ENCODE measurements around the gene PRKCH. TPM values are rescaled to one million over a fixed set of nuclear protein-coding genes. Genes with fewer than 3 reads are reported as not detected.

PRKCH gene
- total and polyA plus RNA-seq, 2 donors (not counting 3 experiments of a cell fraction or from before 2014, with no cell fraction given): 97.7 to 103 TPM

- BruUV-seq (replicated peaks): no TSS peak
Observed at GRCh38 chr14:61492474-61492873, 171.1 kb downstream of the PRKCH start.

GRCh38 chr14:61493239-61493638, 171.9 kb downstream of the PRKCH start:
- no peaks in the 10 kb centered on the region for H3K27me3 ChIP-seq (ENCODE audit: control insufficient read depth in 2 of 2, insufficient read depth in 2 of 2, low read length in 2 of 2)
- peaks cover 20% of the 10 kb centered on the region for H3K4me1 ChIP-seq (ENCODE audit: control insufficient read depth, extremely low read depth, insufficient read depth, low read length)
- intact Hi-C loops (cut with micrococcal nuclease): no loop called here
- no peak overlapping the region for H3K4me2 ChIP-seq (ENCODE audit: insufficient read depth, low read length)
- dilution Hi-C loops (cut with MboI; ENCODE audit: extremely low pct_ligation_motif_present, low sequenced_read_pairs): no loop called here
- no peaks in the 10 kb centered on the region for H3K9me3 ChIP-seq (replicated peaks; ENCODE audit: control insufficient read depth, insufficient read depth, low read length)
- H3K4me3 ChIP-seq (replicated peaks in 1 of 3; ENCODE audit: insufficient read depth in 1 of 3, low read depth in 1 of 3, low read length in 3 of 3): no peak overlapping the region
- no peak overlapping the region for H3K9ac ChIP-seq (replicated peaks; ENCODE audit: extremely low read depth, insufficient read depth, low read length)
- CTCF ChIA-PET: interaction anchor here (1.1 to 1.3 kb wide), 4 partner anchors 25 to 238 kb away, joined by 3 to 7 read pairs (median 4); no protein-coding TSS in a partner anchor
- no peaks in the 10 kb centered on the region for H3K9me1 ChIP-seq (replicated peaks; ENCODE audit: control insufficient read depth, extremely low read depth, insufficient read depth, low read length)
- no peak overlapping the region for H2AFZ ChIP-seq (ENCODE audit: low read depth, low read length)
- no peak for FAIRE-seq
- POLR2A ChIA-PET: interaction anchor here (0.9 kb wide), 1 partner anchor 11 kb away, joined by 5 read pairs; no protein-coding TSS in a partner anchor
- no peaks in the 10 kb centered on the region for H4K20me1 ChIP-seq (replicated peaks; ENCODE audit: control insufficient read depth, extremely low read depth, insufficient read depth, low read length)
- DNase-seq (ENCODE audit: low read depth, low spot score): peak; percentile 24
- H3K36me3 ChIP-seq (ENCODE audit: control insufficient read depth in 2 of 2, extremely low read depth in 1 of 2, insufficient read depth in 2 of 2, low read length in 2 of 2): peaks cover 8 to 9% of the 10 kb centered on the region in 2 experiments
- TF ChIP-seq POLR2A (IDR thresholded peaks at IDR 0.05; ENCODE audit: low read depth, low read length) (no peak), FOS (IDR thresholded peaks at IDR 0.05; ENCODE audit: borderline replicate concordance, insufficient read depth, low read length) (peak; percentile 26)
- no peak overlapping the region for H3K27ac ChIP-seq (ENCODE audit: insufficient read depth, low read depth, low read length)
- BruUV-seq (replicated peaks): no TSS peak
- H3K79me2 ChIP-seq (ENCODE audit: control insufficient read depth, insufficient read depth, low read length): no peaks in the 10 kb centered on the region

More at GRCh38 chr14:61492474-61492873, 171.1 kb downstream of the PRKCH start:
- H3K9ac ChIP-seq (replicated peaks; ENCODE audit: extremely low read depth, insufficient read depth, low read length): no peak overlapping the region
- DNase-seq (ENCODE audit: low read depth, low spot score): peak; percentile 17
- no peak overlapping the region for H3K4me3 ChIP-seq (replicated peaks in 1 of 3; ENCODE audit: insufficient read depth in 1 of 3, low read depth in 1 of 3, low read length in 3 of 3)
- H3K27me3 ChIP-seq (ENCODE audit: control insufficient read depth in 2 of 2, insufficient read depth in 2 of 2, low read length in 2 of 2): no peaks in the 10 kb centered on the region
- intact Hi-C loops (cut with micrococcal nuclease): no loop called here
- peaks cover 18% of the 10 kb centered on the region for H3K4me1 ChIP-seq (ENCODE audit: control insufficient read depth, extremely low read depth, insufficient read depth, low read length)
- TF ChIP-seq FOS (IDR thresholded peaks at IDR 0.05; ENCODE audit: borderline replicate concordance, insufficient read depth, low read length) (peak; percentile 31), CTCF (IDR thresholded peaks at IDR 0.05; ENCODE audit: extremely low read depth in 1 of 2, insufficient read depth in 1 of 2, low read depth in 1 of 2, low read length in 2 of 2) (no peak)
- H3K4me2 ChIP-seq (ENCODE audit: insufficient read depth, low read length): no peak overlapping the region
- no peaks in the 10 kb centered on the region for H4K20me1 ChIP-seq (replicated peaks; ENCODE audit: control insufficient read depth, extremely low read depth, insufficient read depth, low read length)
- CTCF ChIA-PET: interaction anchor here (1.3 kb wide), 1 partner anchor 195 kb away, joined by 4 read pairs; no protein-coding TSS in a partner anchor
- no peak for FAIRE-seq
- H3K9me1 ChIP-seq (replicated peaks; ENCODE audit: control insufficient read depth, extremely low read depth, insufficient read depth, low read length): no peaks in the 10 kb centered on the region
- dilution Hi-C loops (cut with MboI; ENCODE audit: extremely low pct_ligation_motif_present, low sequenced_read_pairs): no loop called here
- peaks cover 8 to 9% of the 10 kb centered on the region in 2 experiments for H3K36me3 ChIP-seq (ENCODE audit: control insufficient read depth in 2 of 2, extremely low read depth in 1 of 2, insufficient read depth in 2 of 2, low read length in 2 of 2)
- no peaks in the 10 kb centered on the region for H3K79me2 ChIP-seq (ENCODE audit: control insufficient read depth, insufficient read depth, low read length)
- POLR2A ChIA-PET: no interaction called here
- H3K9me3 ChIP-seq (replicated peaks; ENCODE audit: control insufficient read depth, insufficient read depth, low read length): no peaks in the 10 kb centered on the region
- no peak overlapping the region for H3K27ac ChIP-seq (ENCODE audit: insufficient read depth, low read depth, low read length)
- H2AFZ ChIP-seq (ENCODE audit: low read depth, low read length): no peak overlapping the region
